Chondrocyte (in vitro differentiated cells): ENCODE results near the gene FGF4. TPM values are rescaled to one million over a fixed set of nuclear protein-coding genes. Genes with fewer than 3 reads are reported as not detected.
"Not testable (repeated sequence)": the region's sequence is repeated elsewhere in the genome, so short reads cannot be mapped to it uniquely, and the experiment has no call there.

Source experiments
- DNase-seq: peaks from one replicate; pipeline ENCODE4 v3.0.0; 2021; ENCODE audit warnings: mixed read lengths, low spot score
- H3K27ac Mint-ChIP-seq: one replicate; pipeline ENCODE4 v1.8.0; 2021; ENCODE audit warnings: mild to moderate bottlenecking, moderate library complexity, mixed read lengths; ENCODE audit not compliant: unreplicated experiment
- H3K27me3 Mint-ChIP-seq: 2 replicates; pipeline ENCODE4 v1.8.0; 2021; ENCODE audit warnings: low read depth, mixed read lengths
- H3K36me3 Mint-ChIP-seq: 2 replicates; pipeline ENCODE4 v1.8.0; 2021; ENCODE audit warnings: low read depth, mixed read lengths
- H3K4me1 Mint-ChIP-seq: 2 replicates; pipeline ENCODE4 v1.8.0; 2021; ENCODE audit warnings: low read depth, mild to moderate bottlenecking, mixed read lengths
- H3K4me3 Mint-ChIP-seq: one replicate; pipeline ENCODE4 v1.8.0; 2021; ENCODE audit warnings: mild to moderate bottlenecking, moderate library complexity, mixed read lengths; ENCODE audit not compliant: unreplicated experiment
- H3K9me3 Mint-ChIP-seq: 2 replicates; pipeline ENCODE4 v1.8.0; 2021; ENCODE audit warnings: low read depth, mixed read lengths
- total RNA-seq: library from RNA; stranded (reverse); gene quantifications from 3 replicates; pipeline ENCODE4 v1.2.1, GENCODE V29; 2021
- TF ChIP-seq, protein P1 (sequence below): fragments of 200-600 bp; sonication (generic); IDR thresholded peaks from 2 replicates; pipeline ENCODE4 v1.5.0; 2021; ENCODE audit warnings: antibody characterized with exemption, mild to moderate bottlenecking, moderate library complexity

The FGF4 gene
- total RNA-seq, 1 donor from 2014 or later, result not detected

GRCh38 chr11:69770540-69770939, 4.6 kb downstream of the FGF4 start:
- Mint-ChIP-seq H3K27me3 (peaks cover 43% of the 10 kb centered on the region), H3K36me3 (no peaks in the 10 kb centered on the region), H3K9me3 (peaks cover 9% of the 10 kb centered on the region), H3K4me3 (no peak overlapping the region), H3K4me1 (no peaks in the 10 kb centered on the region), H3K27ac (no peak overlapping the region)
- TF ChIP-seq, protein P1, sequence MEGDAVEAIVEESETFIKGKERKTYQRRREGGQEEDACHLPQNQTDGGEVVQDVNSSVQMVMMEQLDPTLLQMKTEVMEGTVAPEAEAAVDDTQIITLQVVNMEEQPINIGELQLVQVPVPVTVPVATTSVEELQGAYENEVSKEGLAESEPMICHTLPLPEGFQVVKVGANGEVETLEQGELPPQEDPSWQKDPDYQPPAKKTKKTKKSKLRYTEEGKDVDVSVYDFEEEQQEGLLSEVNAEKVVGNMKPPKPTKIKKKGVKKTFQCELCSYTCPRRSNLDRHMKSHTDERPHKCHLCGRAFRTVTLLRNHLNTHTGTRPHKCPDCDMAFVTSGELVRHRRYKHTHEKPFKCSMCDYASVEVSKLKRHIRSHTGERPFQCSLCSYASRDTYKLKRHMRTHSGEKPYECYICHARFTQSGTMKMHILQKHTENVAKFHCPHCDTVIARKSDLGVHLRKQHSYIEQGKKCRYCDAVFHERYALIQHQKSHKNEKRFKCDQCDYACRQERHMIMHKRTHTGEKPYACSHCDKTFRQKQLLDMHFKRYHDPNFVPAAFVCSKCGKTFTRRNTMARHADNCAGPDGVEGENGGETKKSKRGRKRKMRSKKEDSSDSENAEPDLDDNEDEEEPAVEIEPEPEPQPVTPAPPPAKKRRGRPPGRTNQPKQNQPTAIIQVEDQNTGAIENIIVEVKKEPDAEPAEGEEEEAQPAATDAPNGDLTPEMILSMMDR, result peak; percentile 13
- DNase-seq, result no peak

GRCh38 chr11:69765498-69765995, 9.6 kb downstream of the FGF4 start:
- H3K36me3 Mint-ChIP-seq, result no peaks in the 10 kb centered on the region
- TF ChIP-seq, protein P1, result no peak
- H3K9me3 Mint-ChIP-seq, result peaks cover 9% of the 10 kb centered on the region
- H3K27ac Mint-ChIP-seq, result no peak overlapping the region
- H3K27me3 Mint-ChIP-seq, result peaks cover 30% of the 10 kb centered on the region
- H3K4me1 Mint-ChIP-seq, result no peaks in the 10 kb centered on the region
- H3K4me3 Mint-ChIP-seq, result no peak overlapping the region
- DNase-seq, result no peak

DNA sequence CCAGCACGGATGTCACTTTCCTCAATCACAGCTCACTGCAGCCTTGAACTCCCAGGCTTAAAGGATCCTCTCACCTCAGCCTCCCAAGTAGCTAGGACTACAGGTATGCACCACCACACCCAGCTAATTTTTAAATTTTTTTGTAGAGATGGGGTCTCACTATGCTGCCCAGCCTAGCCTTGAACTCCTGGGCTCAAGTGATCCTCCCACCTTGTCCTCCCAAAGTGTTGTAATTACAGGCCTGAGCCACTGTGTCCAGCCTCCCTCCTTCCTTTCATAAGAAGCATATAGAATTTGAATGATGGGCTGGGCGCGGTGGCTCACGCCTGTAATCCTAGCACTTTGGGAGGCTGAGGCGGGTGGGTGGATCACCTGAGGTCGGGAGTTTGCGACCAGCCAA, 10.2 kb downstream of the FGF4 start:
- not testable (repeated sequence) for H3K36me3 Mint-ChIP-seq, H3K27ac Mint-ChIP-seq, DNase-seq, H3K4me1 Mint-ChIP-seq, H3K9me3 Mint-ChIP-seq, H3K4me3 Mint-ChIP-seq
- H3K27me3 Mint-ChIP-seq, result peaks cover 28% of the 10 kb centered on the region

- H3K9me3 Mint-ChIP-seq, result peaks cover 6% of the 10 kb centered on the region
- no peak for DNase-seq
- no peak overlapping the region for H3K27ac Mint-ChIP-seq
- peaks cover 11% of the 10 kb centered on the region for H3K27me3 Mint-ChIP-seq
- peaks cover 5% of the 10 kb centered on the region for H3K36me3 Mint-ChIP-seq
- H3K4me1 Mint-ChIP-seq, result no peaks in the 10 kb centered on the region
- no peak overlapping the region for H3K4me3 Mint-ChIP-seq
- TF ChIP-seq, protein P1, result no peak
These were observed 14.8 kb downstream of the FGF4 start for GRCh38 chr11:69760319-69760718.

DNA sequence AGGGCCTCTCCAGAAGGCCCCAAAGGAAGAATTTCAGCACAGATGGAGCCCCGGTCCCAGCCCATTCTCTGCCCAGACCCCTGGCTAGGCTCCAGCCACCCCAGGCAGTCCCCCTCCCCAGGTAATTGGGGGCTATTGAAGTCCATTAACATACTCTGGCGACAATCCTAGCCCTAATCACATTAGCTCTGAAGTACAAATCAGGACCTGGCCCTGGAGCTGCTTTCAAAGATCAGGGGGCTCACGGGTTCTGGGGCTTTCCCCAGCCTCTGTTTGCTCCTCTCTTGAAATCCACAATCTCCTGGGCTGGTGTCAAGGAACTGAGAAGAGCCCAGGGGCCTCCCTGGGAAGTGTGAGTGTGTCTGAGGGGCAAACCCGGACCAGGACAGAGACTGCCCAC, 22.3 kb downstream of the FGF4 start:
- TF ChIP-seq, protein P1, result no peak
- no peak overlapping the region for H3K4me3 Mint-ChIP-seq
- no peak overlapping the region for H3K27ac Mint-ChIP-seq
- H3K4me1 Mint-ChIP-seq, result peaks cover 5% of the 10 kb centered on the region
- H3K36me3 Mint-ChIP-seq, result peaks cover 3% of the 10 kb centered on the region
- peaks cover 6% of the 10 kb centered on the region for H3K9me3 Mint-ChIP-seq
- H3K27me3 Mint-ChIP-seq, result peaks cover 4% of the 10 kb centered on the region
- no peak for DNase-seq

- Mint-ChIP-seq H3K27me3 (peaks cover 4% of the 10 kb centered on the region), H3K9me3 (peaks cover 2% of the 10 kb centered on the region), H3K4me1 (peaks cover 5% of the 10 kb centered on the region), H3K27ac (no peak overlapping the region), H3K4me3 (no peak overlapping the region), H3K36me3 (peaks cover 1% of the 10 kb centered on the region)
- TF ChIP-seq, protein P1, result no peak
- peak; percentile 70 for DNase-seq
These were observed 24.1 kb downstream of the FGF4 start for GRCh38 chr11:69750875-69751597.
